Measurements from ENCODE around the gene STRA8.

STRA8 gene

DNA sequence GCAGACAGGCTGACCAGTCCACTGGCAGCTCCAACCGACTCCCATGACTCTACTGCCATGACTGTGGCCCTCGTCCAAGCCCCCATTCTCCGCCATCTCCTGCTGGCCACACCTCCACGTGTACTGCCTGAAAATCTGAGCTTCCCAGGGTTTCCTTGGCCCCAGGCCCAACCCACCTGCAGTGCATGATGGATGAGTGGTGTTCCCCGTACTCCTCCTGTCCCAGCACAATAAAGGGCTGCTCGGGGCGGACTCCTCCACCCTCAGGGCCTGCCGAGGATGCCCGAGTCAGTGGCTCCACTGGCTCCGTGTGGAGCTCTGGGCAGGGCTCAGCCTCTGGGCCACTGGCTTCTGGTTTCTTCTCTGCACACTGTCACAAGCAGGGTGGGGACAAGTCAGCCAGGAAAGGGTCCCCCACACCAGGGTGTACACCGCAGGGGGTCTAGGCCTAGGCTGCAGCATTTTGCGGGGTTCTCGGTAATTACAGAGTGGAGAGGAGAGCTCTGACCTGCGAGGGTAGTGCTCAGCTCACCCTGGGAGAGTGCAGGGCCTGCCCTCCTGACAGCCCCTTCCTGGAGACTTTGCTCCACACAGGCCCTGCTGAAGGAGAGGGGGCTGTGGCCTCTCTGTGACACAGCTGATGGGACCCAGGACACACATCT, 37.5 kb upstream of the STRA8 start:
- Mint-ChIP-seq H3K4me1 (ENCODE audit: low read depth) (peaks cover 20% of the 10 kb centered on the region), H3K27me3 (no peaks in the 10 kb centered on the region), H3K27ac (no peak overlapping the region)

DNA sequence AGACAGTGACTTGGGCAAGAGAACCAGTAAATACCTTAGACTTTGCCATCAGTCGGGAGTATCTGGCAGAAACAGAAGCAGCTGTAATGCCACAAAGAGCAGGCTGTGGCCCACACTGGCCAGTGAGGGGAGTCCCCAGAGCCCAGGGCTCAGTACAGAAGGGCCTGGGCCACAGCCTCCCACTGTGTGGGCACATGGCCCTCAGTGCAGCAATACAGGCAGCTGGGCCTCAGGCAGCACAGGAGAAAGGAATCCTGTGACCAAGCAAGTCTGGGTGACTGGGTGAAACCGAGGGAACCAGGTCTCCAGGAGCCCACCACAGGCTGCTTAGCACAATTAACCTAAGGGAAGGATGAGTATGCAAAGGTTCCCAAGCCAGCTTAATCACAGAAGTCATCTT, 36.3 kb upstream of the STRA8 start:
- no peaks in the 10 kb centered on the region for H3K27me3 Mint-ChIP-seq
- H3K9me3 Mint-ChIP-seq = no peaks in the 10 kb centered on the region
- H3K36me3 Mint-ChIP-seq (ENCODE audit: low read depth) = peaks cover 87% of the 10 kb centered on the region
- H3K27ac Mint-ChIP-seq = no peak overlapping the region
- H3K4me1 Mint-ChIP-seq (ENCODE audit: low read depth) = peaks cover 26% of the 10 kb centered on the region
- H3K4me3 Mint-ChIP-seq = no peak overlapping the region

More for the DNA sequence above, 37.5 kb upstream of the STRA8 start:
- no peak overlapping the region for H3K4me3 Mint-ChIP-seq
- no peaks in the 10 kb centered on the region for H3K9me3 Mint-ChIP-seq
- peaks cover 86% of the 10 kb centered on the region for H3K36me3 Mint-ChIP-seq (ENCODE audit: low read depth)

GRCh38 chr7:135197906-135198655, 35.6 kb upstream of the STRA8 start:
- Mint-ChIP-seq H3K9me3 (no peaks in the 10 kb centered on the region), H3K4me3 (no peak overlapping the region), H3K36me3 (ENCODE audit: low read depth) (peaks cover 85% of the 10 kb centered on the region)

GRCh38 chr7:135199439-135199838, 34.2 kb upstream of the STRA8 start:
- Mint-ChIP-seq H3K36me3 (ENCODE audit: low read depth) (peaks cover 85% of the 10 kb centered on the region), H3K4me3 (no peak overlapping the region), H3K9me3 (no peaks in the 10 kb centered on the region), H3K27me3 (no peaks in the 10 kb centered on the region), H3K4me1 (ENCODE audit: low read depth) (peaks cover 32% of the 10 kb centered on the region), H3K27ac (no peak overlapping the region)

More at GRCh38 chr7:135197906-135198655, 35.6 kb upstream of the STRA8 start:
- Mint-ChIP-seq H3K27me3 (no peaks in the 10 kb centered on the region), H3K27ac (no peak overlapping the region), H3K4me1 (ENCODE audit: low read depth) (peaks cover 29% of the 10 kb centered on the region)

DNA sequence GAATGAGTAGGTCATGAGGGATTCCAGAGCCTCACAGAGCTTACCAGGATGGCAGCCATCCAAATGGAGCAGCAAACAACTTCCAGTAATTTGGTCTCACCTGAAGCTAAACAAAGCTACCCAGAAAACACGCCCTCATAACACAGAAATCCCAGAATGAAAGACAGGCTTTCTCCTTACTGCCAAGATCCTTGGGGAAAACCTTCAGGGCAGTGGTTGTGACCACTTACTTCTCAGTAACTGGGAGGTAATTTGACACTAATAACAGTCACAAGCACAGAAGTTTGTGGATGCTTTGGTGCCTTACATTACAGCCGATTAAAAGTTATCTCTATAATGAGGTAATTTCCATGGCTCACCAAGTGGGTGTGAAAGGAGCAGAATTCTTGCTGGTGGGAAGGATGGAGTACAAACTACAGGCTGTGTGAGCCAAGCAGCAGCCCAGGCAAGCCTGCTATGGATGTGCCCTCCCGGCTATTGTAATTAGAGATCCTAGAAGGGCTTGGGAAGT, 32.8 kb upstream of the STRA8 start:
- H3K27ac Mint-ChIP-seq = no peak overlapping the region
- no peaks in the 10 kb centered on the region for H3K27me3 Mint-ChIP-seq

GRCh38 chr7:135201350-135201749, 32.3 kb upstream of the STRA8 start:
- peaks cover 39% of the 10 kb centered on the region for H3K4me1 Mint-ChIP-seq (ENCODE audit: low read depth)
- H3K4me3 Mint-ChIP-seq = no peak overlapping the region
- no peak overlapping the region for H3K27ac Mint-ChIP-seq
- H3K36me3 Mint-ChIP-seq (ENCODE audit: low read depth) = peaks cover 89% of the 10 kb centered on the region
- H3K9me3 Mint-ChIP-seq = no peaks in the 10 kb centered on the region
- no peaks in the 10 kb centered on the region for H3K27me3 Mint-ChIP-seq

More for the DNA sequence above, 32.8 kb upstream of the STRA8 start:
- Mint-ChIP-seq H3K36me3 (ENCODE audit: low read depth) (peaks cover 86% of the 10 kb centered on the region), H3K4me1 (ENCODE audit: low read depth) (peaks cover 35% of the 10 kb centered on the region), H3K9me3 (no peaks in the 10 kb centered on the region), H3K4me3 (no peak overlapping the region)

- no peaks in the 10 kb centered on the region for H3K27me3 Mint-ChIP-seq
- H3K27ac Mint-ChIP-seq = no peak overlapping the region
- H3K36me3 Mint-ChIP-seq (ENCODE audit: low read depth) = peaks cover 73% of the 10 kb centered on the region
- H3K9me3 Mint-ChIP-seq = no peaks in the 10 kb centered on the region
- peaks cover 54% of the 10 kb centered on the region for H3K4me1 Mint-ChIP-seq (ENCODE audit: low read depth)
- no peak overlapping the region for H3K4me3 Mint-ChIP-seq
These were observed 29.3 kb upstream of the STRA8 start for GRCh38 chr7:135204341-135204749.

GRCh38 chr7:135204876-135205275, 28.8 kb upstream of the STRA8 start:
- Mint-ChIP-seq H3K9me3 (no peaks in the 10 kb centered on the region), H3K27me3 (no peaks in the 10 kb centered on the region), H3K27ac (no peak overlapping the region), H3K4me1 (ENCODE audit: low read depth) (peaks cover 60% of the 10 kb centered on the region), H3K36me3 (ENCODE audit: low read depth) (peaks cover 68% of the 10 kb centered on the region), H3K4me3 (no peak overlapping the region)

- Mint-ChIP-seq H3K9me3 (no peaks in the 10 kb centered on the region), H3K36me3 (ENCODE audit: low read depth) (peaks cover 58% of the 10 kb centered on the region), H3K27ac (no peak overlapping the region), H3K4me3 (no peak overlapping the region), H3K27me3 (no peaks in the 10 kb centered on the region), H3K4me1 (ENCODE audit: low read depth) (peaks cover 69% of the 10 kb centered on the region)
These were observed 27.8 kb upstream of the STRA8 start for GRCh38 chr7:135205850-135206249.

GRCh38 chr7:135206941-135207391, 26.7 kb upstream of the STRA8 start:
- peaks cover 50% of the 10 kb centered on the region for H3K36me3 Mint-ChIP-seq (ENCODE audit: low read depth)
- peak overlapping the region; percentile 59 for H3K27ac Mint-ChIP-seq
- H3K4me1 Mint-ChIP-seq (ENCODE audit: low read depth) = peaks cover 68% of the 10 kb centered on the region
- peak overlapping the region; percentile 13 for H3K4me3 Mint-ChIP-seq
- no peaks in the 10 kb centered on the region for H3K27me3 Mint-ChIP-seq
- no peaks in the 10 kb centered on the region for H3K9me3 Mint-ChIP-seq

- Mint-ChIP-seq H3K27me3 (no peaks in the 10 kb centered on the region), H3K4me3 (peak overlapping the region; percentile 13), H3K9me3 (no peaks in the 10 kb centered on the region), H3K4me1 (ENCODE audit: low read depth) (peaks cover 64% of the 10 kb centered on the region), H3K36me3 (ENCODE audit: low read depth) (peaks cover 44% of the 10 kb centered on the region), H3K27ac (peak overlapping the region; percentile 59)
These were observed 26.1 kb upstream of the STRA8 start for GRCh38 chr7:135207406-135208101.

DNA sequence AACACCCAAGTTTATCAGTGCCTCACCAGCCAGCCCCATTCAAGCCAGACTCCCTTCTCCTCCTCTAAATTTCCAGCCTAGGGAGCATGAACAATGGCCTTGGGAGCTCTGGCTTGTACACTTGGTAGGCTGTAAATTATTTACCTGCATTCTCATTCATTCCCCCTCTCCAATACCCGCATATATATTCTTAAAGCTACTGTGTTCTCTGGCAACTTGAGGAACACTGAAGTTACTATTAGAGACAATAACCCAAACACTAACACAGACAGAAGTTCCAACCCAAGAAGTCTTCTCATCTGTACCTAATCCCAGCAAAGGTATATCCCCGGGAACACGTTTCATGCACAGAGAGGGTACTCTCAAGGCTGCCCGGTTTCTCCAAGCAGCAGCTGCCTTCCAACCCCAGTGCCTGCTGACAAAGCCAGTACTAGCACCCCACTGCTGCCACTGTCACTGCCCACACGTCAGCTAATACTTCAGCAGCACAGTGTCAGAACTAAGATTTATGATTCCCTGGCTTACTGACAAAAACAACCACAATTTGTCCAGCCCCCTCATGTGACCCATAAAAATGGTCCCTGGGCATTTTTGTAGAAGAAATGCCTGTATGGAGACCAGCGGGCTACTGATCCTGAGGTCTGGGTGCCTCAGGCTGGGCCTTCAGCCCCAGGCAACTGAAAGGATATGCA, 25.4 kb upstream of the STRA8 start:
- H3K4me3 Mint-ChIP-seq = no peak overlapping the region
- H3K4me1 Mint-ChIP-seq (ENCODE audit: low read depth) = peaks cover 61% of the 10 kb centered on the region
- peaks cover 39% of the 10 kb centered on the region for H3K36me3 Mint-ChIP-seq (ENCODE audit: low read depth)
- H3K27me3 Mint-ChIP-seq = no peaks in the 10 kb centered on the region
- no peak overlapping the region for H3K27ac Mint-ChIP-seq
- H3K9me3 Mint-ChIP-seq = no peaks in the 10 kb centered on the region

- Mint-ChIP-seq H3K36me3 (ENCODE audit: low read depth) (peaks cover 28% of the 10 kb centered on the region), H3K27me3 (no peaks in the 10 kb centered on the region), H3K4me3 (peak overlapping the region; percentile 18), H3K27ac (no peak overlapping the region), H3K9me3 (no peaks in the 10 kb centered on the region), H3K4me1 (ENCODE audit: low read depth) (peaks cover 60% of the 10 kb centered on the region)
These were observed 24.3 kb upstream of the STRA8 start for GRCh38 chr7:135209225-135209834.

DNA sequence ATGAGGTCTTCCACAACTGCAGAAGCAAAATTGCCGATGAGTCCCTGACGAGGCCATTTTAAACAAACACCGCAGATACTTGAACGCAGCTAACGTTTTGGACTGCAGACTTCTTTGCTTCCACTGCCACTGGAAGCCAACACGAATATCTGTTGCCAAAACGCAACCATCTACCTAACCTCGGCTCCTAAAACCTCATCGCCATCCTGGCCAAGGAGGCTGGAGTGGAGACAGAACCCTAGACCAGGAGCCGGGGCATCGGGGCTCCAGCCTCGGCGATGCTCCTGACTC, 22.8 kb upstream of the STRA8 start:
- Mint-ChIP-seq H3K27ac (peak overlapping the region; percentile 89), H3K4me1 (ENCODE audit: low read depth) (peaks cover 57% of the 10 kb centered on the region), H3K4me3 (peak overlapping the region; percentile 90), H3K9me3 (no peaks in the 10 kb centered on the region), H3K36me3 (ENCODE audit: low read depth) (peaks cover 17% of the 10 kb centered on the region), H3K27me3 (no peaks in the 10 kb centered on the region)

All from stimulated activated naive CD8-positive, alpha-beta T cell treated with anti-CD3 and anti-CD28 coated beads, Interleukin-15, Interleukin-2, amounts not matched to agents 100 ng/mL and 50 ng/mL, for 24 hours (primary cell).